ENCODE results near the gene SLC39A9.
"Not testable (repeated sequence)": the region's sequence is repeated elsewhere in the genome, so short reads cannot be mapped to it uniquely, and the experiment has no call there.

The SLC39A9 gene

GRCh38 chr14:69370061-69370460, 28.4 kb upstream of the SLC39A9 start:
- DNase-seq: no peak

- DNase-seq: no peak
Measured at GRCh38 chr14:69372146-69372545, 26.3 kb upstream of the SLC39A9 start.

DNA sequence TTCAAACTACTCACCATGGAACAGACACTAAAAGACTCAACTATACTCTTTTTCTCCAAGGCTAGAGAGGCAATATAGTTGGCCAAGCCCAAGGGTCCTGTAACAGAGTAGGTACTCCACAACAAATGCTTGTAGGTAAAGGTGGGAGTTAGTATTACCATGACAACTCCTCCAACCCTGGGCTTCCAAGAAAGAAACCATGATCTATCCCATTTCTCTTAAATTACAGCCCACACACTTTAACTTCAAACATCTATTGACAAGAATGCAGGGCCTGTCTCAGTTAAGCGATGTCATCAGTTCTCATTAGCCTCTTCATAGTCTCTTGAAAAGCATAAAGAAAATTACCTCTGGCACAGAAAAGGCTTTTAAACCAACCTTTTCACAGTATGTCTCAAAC, 25.4 kb upstream of the SLC39A9 start:
- no peak for DNase-seq

GRCh38 chr14:69374235-69374634, 24.3 kb upstream of the SLC39A9 start:
- DNase-seq: no peak

DNA sequence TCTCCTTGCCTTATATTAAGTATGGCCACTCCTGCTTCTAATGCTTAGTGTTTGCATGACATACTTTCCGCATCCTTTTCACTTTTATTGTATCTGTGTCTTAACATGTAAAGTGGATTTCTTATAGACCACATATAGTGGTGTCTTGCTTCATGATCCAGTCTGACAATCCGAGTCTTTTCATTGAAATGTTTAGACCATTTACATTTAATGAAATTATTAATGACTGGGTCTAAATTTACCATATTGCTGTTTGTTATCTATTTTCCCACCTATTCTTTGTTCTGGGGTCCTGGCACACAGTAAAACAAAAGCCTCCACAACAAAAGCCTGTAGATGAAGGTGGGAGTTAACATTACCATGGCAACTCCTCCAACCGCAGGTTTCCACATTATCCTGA, 23.3 kb upstream of the SLC39A9 start:
- DNase-seq: no peak

GRCh38 chr14:69375722-69376121, 22.8 kb upstream of the SLC39A9 start:
- no peak for DNase-seq

DNA sequence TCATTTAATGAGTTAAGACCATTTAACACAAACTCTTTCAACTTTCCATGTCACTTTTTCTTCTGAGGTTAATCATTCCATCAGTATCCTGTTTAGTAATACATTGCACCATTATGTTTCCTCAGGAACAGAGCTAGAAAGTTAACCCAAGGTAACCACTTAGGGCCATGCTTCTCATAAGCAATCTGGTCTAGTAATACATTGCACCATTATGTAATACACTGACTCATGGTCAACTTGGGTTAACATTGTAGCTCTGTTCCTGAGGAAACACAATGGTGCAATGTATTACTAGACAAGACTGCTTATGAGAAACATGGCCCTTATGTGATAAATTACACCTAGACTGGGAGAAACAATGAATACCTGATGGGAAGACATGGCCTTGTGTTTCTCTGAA, 22.1 kb upstream of the SLC39A9 start:
- DNase-seq: no peak

DNA sequence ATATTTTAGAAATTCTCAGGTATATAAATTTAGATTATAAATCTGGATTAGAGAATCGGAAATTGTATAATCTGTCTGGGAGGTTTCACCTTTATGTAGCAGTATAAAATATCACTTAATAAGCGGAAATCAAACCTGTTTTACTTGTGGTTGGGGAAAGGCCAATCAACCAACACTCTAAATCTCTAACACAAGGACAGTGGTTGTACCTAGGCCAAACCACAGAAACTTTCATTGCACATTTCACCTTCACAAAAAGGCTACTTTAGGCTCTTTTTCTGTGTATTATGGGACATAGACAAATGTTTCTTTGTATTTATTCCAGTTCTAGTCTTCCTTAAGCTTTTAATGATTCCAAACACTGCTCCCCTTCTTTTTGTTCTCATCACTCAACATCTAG, 20.2 kb upstream of the SLC39A9 start:
- no peak for DNase-seq

GRCh38 chr14:69387311-69387710, 11.2 kb upstream of the SLC39A9 start:
- DNase-seq: no peak

GRCh38 chr14:69391400-69391799, 7.1 kb upstream of the SLC39A9 start:
- DNase-seq: not testable (repeated sequence)

DNA sequence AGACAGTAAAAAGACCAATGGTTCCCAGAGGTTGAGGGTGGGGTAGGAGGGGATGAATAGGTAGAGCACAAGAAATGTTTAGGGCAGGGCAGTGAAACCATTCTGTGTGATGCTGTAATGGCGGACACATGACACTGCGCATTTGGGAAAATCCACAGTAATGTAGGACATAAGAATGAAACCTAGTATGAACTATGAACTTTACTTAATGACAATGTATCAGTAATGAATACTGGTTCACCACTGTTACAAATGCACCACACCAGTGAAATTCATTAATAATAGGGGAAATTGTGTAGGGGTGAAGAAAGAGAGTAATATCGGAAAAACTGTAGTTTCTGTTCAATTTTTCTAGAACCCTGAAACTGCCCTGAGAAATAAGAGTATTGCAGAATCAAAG, 6.0 kb upstream of the SLC39A9 start:
- DNase-seq: no peak

GRCh38 chr14:69395929-69396328, 2.6 kb upstream of the SLC39A9 start:
- no peak for DNase-seq

DNA sequence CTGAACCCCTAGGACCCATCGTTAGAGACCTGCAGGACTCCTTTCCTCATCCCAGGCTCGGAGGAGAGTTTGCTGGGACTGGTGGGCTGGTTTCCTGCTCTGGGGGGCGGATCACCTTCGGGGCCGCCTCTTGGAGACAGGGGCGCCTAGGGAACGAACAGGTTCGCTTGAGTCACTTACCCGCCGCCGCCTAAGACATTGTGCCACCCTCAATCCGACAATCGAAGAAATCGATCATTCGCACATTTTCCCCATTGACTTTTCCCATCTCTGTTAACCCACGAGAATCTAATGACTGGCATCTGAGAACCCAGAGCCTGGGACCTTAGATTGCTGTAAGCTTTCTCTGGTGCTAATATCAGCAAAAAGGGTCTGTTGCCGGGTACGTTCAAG, 322 bp downstream of the SLC39A9 start:
- no peak for DNase-seq

- DNase-seq: no peak
Measured at GRCh38 chr14:69399750-69400149, 1.3 kb downstream of the SLC39A9 start.

DNA sequence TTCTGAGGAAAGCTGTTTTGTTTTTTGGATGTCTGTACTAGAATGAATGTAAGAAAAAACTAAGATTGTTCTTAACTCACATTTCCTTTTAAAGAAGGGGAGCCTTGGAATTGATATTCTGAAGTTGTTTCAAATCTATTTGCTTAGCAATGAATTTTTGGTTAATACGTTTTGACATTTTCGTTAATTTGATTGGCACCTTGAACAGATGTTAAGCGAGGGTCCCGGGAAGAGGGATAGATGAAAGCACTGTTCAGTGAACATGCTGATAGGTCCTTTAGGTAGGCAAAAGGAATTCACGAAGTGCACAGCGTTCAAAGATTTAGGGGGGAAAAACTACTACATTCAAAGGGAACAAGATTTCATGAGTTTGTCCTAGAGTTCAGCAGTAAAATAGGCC, 1.7 kb downstream of the SLC39A9 start:
- DNase-seq: no peak

- DNase-seq: no peak
Measured at GRCh38 chr14:69401841-69402240, 3.3 kb downstream of the SLC39A9 start.

GRCh38 chr14:69404478-69404877, 6.0 kb downstream of the SLC39A9 start:
- no peak for DNase-seq

GRCh38 chr14:69404883-69405282, 6.4 kb downstream of the SLC39A9 start:
- no peak for DNase-seq

- no peak for DNase-seq
Measured at GRCh38 chr14:69405762-69406161, 7.3 kb downstream of the SLC39A9 start.

GRCh38 chr14:69408331-69408960, 10.0 kb downstream of the SLC39A9 start:
- DNase-seq: no peak

DNA sequence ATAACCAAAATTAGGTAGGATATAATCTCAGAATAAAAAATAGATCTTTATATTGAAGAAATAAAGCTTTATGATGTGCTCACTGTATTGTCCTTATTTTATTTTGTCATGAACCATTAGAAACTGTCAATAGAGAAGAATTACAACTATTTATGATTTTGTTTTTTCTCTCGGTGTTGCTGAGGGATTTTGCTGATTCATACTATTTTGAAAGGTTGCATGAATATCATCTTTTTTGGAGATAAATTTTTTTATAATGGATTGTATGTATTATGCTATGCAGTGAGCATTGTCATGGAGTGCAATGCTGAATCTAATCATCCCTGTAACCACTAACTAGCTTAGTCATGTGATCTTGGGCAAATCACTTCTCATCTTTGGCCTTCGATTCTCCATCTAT, 15.0 kb downstream of the SLC39A9 start:
- no peak for DNase-seq

DNA sequence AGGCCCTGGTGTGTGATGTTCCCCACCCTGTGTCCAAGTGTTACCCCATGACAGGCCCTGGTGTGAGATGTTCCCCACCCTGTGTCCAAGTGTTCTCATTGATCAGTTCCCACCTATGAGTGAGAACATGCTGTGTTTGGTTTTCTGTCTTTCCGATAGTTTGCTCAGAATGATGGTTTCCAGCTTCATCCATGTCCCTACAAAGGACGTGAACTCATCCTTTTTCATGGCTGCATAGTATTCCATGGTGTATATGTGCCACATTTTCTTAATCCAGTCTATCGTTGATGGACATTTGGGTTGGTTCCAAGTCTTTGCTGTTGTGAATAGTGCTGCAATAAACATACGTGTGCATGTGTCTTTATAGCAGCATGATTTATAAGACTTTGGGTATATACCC, 17.6 kb downstream of the SLC39A9 start:
- DNase-seq: not testable (repeated sequence)

GRCh38 chr14:69423279-69423678, 24.8 kb downstream of the SLC39A9 start:
- DNase-seq: no peak

DNA sequence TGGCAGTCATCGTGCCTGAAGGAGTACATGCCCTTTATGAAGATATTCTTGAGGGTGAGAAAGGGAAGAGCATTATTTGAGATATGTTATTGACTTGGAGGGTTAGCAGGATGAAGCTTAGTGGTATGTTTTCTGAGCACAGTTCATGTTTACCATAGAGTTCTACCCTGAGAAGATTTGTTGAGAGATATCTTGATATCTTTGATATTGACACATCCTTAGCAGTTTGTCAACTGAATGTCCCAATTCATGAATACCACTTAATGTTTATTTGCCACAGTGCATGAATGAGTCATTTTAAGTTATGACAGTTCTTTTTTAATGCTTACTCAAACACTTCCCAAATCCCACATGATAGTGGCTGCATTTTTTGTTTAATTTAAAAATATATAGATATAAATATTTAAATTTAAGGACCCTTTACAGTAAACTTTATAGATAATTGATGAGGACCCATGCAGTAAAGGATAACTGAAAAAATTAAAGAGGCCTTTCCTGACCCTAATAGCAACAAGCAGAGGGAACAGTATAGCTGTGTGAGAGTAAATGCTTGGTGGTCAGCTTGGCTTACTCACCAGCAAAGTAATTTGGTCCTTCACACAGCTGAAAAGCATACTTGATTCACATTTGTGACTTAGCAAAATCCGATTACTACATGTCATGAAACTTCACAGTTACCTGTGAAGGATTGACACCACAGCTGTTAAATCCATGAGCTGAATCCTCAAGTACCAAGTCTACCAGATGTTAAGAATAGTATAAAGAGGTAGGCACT, 25.8 kb downstream of the SLC39A9 start:
- DNase-seq: no peak

DNA sequence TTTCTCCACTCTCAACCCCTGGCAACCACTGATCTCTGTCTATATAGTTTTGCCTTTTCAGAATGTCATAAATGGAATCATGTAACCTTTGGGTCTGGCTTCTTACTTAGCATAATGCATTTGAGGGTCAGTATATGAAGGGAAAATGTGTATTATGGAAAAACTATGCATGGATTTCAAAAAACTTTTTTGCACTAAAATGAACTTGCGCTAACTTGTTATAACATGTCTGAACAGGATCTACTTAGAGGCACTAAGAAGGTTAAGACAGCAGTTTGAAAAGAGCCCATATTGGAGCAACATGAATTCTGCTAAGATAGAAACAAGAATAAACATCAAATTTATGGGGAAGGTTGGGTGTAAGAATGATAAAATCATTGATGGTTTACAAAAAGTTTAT, 29.1 kb downstream of the SLC39A9 start:
- no peak for DNase-seq
